A673 (cell line): ENCODE measurements around the gene ARFGAP1. TPM values are rescaled to one million over a fixed set of nuclear protein-coding genes. Genes with fewer than 3 reads are reported as not detected.

ENCODE experiments used
- BruUV-seq: library from RNA; stranded (reverse); fragments of 400-500 nt; replicated peaks from 2 replicates; lab custom pipeline; 2021; lab: Mats Ljungman, UMichigan
- CTCF ChIA-PET: fragments of 300-600 bp; sonication (Branson Sonifier 250); formaldehyde crosslinking; loops from one replicate; lab custom pipeline; 2022; ENCODE audit warnings: antibody characterized with exemption; lab: Charles Lee
- POLR2A ChIA-PET: fragments of 300-600 bp; sonication (Branson Sonifier 250); formaldehyde crosslinking; loops from one replicate; lab custom pipeline; 2022; ENCODE audit warnings: antibody characterized with exemption; ENCODE audit not compliant: low non-redundant PET; lab: Charles Lee
- DNase-seq: peaks from one replicate; pipeline ENCODE4 v3.0.0-alpha.2; 2015; ENCODE audit warnings: low spot score
- H3K27ac ChIP-seq: fragments of 200-600 bp; sonication (generic); 2 replicates; pipeline ENCODE4 v1.5.1; 2016; ENCODE audit warnings: mixed run types, low read depth, mild to moderate bottlenecking, mixed read lengths, antibody characterized with exemption, low read length; ENCODE audit not compliant: poor library complexity, severe bottlenecking
- H3K27me3 ChIP-seq: fragments of 200-600 bp; sonication (generic); replicated peaks from 2 replicates; pipeline ENCODE4 v1.6.1; 2017; ENCODE audit warnings: mixed run types, low read depth, mild to moderate bottlenecking, mixed read lengths, antibody characterized with exemption, low read length; ENCODE audit not compliant: insufficient read depth, poor library complexity
- H3K36me3 ChIP-seq: fragments of 200-600 bp; sonication (generic); 2 replicates; pipeline ENCODE4 v1.6.1; 2016; ENCODE audit warnings: mixed run types, mild to moderate bottlenecking, mixed read lengths, antibody characterized with exemption, low read length; ENCODE audit not compliant: insufficient read depth, poor library complexity, severe bottlenecking
- H3K4me1 ChIP-seq: fragments of 200-600 bp; sonication (generic); 2 replicates; pipeline ENCODE4 v1.6.1; 2017; ENCODE audit warnings: mixed run types, mild to moderate bottlenecking, mixed read lengths, antibody characterized with exemption, low read length; ENCODE audit not compliant: insufficient read depth, poor library complexity, severe bottlenecking
- H3K4me3 ChIP-seq: fragments of 200-600 bp; sonication (generic); 2 replicates; pipeline ENCODE4 v1.5.1; 2016; ENCODE audit warnings: low read depth, mixed run types, mild to moderate bottlenecking, mixed read lengths, low read length; ENCODE audit not compliant: poor library complexity, severe bottlenecking
- H3K9me3 ChIP-seq: fragments of 200-600 bp; sonication (generic); 2 replicates; pipeline ENCODE4 v1.6.1; 2016; ENCODE audit warnings: mixed run types, low read depth, mild to moderate bottlenecking, mixed read lengths, antibody characterized with exemption, low read length; ENCODE audit not compliant: poor library complexity, severe bottlenecking
- EZH2 ChIP-seq: fragments of 200-600 bp; sonication (generic); IDR thresholded peaks from 2 replicates; pipeline ENCODE4 v1.6.1; 2017; ENCODE audit warnings: borderline replicate concordance, low read depth, mild to moderate bottlenecking, mixed read lengths, antibody characterized with exemption, low read length; ENCODE audit not compliant: poor library complexity, severe bottlenecking
- intact Hi-C: fragments of 100-400 bp; cut with micrococcal nuclease; formaldehyde crosslinking; loops from one replicate; pipeline ENCODE4 v1.10.0; 2022; ENCODE audit not compliant: unreplicated experiment
- total RNA-seq: library from RNA; stranded (reverse); gene quantifications from 2 replicates; pipeline ENCODE4 v1.2.3, GENCODE V29; 2021
- TF ChIP-seq, protein P1 (sequence below): fragments of 300-800, 200-600 bp; sonication (generic); conservative IDR thresholded peaks from 2 replicates; pipeline ENCODE4 v1.5.1; 2017; ENCODE audit warnings: low read depth, mild to moderate bottlenecking, antibody characterized with exemption, low read length, moderate library complexity, mixed read lengths

The ARFGAP1 gene
- total RNA-seq, 1 experiment from 2014 or later: 90.4 TPM

DNA sequence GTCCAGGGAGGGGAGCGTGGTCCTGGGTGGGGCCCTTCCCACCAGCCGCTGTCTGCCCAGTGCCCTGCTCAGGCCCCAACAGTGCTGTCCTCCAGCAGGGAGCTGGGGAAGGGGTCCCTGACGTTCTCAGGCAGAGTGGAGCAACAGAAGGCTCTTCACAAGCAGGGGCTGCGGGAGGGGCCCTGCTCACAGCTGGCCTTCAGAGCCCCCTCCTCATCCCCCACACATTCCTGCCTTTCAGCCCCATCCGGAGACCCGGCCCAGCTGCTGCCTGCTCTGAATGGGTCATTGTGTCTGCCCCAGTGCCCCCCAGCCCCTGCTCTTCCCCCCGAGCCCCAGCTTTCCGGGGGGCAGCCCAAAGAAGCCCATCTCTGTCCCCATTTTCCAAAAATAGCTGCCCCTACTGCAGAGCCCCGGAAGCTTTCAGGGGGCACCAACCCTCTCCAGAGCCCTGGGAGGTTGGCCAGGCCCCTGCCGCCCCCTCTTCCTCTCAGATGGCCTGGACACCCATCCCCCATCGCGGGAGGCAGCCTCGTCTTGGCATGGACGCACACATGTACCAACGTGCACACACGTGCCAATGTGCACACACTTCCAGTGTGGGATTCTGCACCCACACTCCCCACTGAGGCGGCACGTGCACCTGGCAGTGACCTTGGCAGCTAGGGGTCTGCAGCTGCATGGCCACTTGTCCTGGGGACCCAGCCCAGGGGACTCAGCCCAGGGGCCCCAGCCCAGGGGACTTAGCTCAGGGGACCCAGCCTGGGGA, 24.1 kb downstream of the ARFGAP1 start:
- BruUV-seq: no TSS peak
- Histone ChIP-seq H3K36me3 (no peaks in the 10 kb centered on the region), H3K4me3 (no peak overlapping the region), H3K27me3 (peaks cover 61% of the 10 kb centered on the region), H3K4me1 (no peaks in the 10 kb centered on the region), H3K27ac (no peak overlapping the region), H3K9me3 (no peaks in the 10 kb centered on the region)
- DNase-seq: no peak
- ChIA-PET POLR2A (no interaction called here), CTCF (no interaction called here)
- TF ChIP-seq, protein P1, sequence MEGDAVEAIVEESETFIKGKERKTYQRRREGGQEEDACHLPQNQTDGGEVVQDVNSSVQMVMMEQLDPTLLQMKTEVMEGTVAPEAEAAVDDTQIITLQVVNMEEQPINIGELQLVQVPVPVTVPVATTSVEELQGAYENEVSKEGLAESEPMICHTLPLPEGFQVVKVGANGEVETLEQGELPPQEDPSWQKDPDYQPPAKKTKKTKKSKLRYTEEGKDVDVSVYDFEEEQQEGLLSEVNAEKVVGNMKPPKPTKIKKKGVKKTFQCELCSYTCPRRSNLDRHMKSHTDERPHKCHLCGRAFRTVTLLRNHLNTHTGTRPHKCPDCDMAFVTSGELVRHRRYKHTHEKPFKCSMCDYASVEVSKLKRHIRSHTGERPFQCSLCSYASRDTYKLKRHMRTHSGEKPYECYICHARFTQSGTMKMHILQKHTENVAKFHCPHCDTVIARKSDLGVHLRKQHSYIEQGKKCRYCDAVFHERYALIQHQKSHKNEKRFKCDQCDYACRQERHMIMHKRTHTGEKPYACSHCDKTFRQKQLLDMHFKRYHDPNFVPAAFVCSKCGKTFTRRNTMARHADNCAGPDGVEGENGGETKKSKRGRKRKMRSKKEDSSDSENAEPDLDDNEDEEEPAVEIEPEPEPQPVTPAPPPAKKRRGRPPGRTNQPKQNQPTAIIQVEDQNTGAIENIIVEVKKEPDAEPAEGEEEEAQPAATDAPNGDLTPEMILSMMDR: no peak
- TF ChIP-seq EZH2: no peak
- intact Hi-C loops: no loop called here

DNA sequence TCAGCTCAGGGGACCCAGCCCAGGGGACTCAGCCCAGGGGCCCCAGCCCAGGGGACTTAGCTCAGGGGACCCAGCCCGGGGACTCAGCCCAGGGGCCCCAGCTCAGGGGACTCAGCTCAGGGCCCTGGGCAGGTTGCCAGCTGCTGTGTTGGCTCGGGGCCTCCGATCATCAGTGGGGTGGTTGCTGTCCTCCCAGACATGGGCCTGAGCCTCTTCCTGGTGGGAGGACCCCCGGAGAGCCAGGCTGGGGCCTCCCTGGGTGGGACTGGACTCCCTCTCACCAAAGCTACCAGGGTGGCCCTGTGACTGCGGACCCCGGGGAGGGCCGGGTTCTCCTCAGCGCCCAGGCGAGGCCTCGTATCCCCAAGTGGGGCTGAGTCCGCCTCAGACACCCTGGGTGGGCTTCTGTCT, 24.8 kb downstream of the ARFGAP1 start:
- BruUV-seq: no TSS peak
- intact Hi-C loops: no loop called here
- TF ChIP-seq EZH2: no peak
- TF ChIP-seq, protein P1: no peak
- ChIA-PET CTCF (interaction anchor here (0.6 kb wide), 1 partner anchor 27 kb away, joined by 5 read pairs; no protein-coding TSS in a partner anchor), POLR2A (no interaction called here)
- Histone ChIP-seq H3K9me3 (no peaks in the 10 kb centered on the region), H3K36me3 (no peaks in the 10 kb centered on the region), H3K4me1 (no peaks in the 10 kb centered on the region), H3K27ac (no peak overlapping the region), H3K27me3 (peaks cover 61% of the 10 kb centered on the region), H3K4me3 (no peak overlapping the region)
- DNase-seq: no peak

DNA sequence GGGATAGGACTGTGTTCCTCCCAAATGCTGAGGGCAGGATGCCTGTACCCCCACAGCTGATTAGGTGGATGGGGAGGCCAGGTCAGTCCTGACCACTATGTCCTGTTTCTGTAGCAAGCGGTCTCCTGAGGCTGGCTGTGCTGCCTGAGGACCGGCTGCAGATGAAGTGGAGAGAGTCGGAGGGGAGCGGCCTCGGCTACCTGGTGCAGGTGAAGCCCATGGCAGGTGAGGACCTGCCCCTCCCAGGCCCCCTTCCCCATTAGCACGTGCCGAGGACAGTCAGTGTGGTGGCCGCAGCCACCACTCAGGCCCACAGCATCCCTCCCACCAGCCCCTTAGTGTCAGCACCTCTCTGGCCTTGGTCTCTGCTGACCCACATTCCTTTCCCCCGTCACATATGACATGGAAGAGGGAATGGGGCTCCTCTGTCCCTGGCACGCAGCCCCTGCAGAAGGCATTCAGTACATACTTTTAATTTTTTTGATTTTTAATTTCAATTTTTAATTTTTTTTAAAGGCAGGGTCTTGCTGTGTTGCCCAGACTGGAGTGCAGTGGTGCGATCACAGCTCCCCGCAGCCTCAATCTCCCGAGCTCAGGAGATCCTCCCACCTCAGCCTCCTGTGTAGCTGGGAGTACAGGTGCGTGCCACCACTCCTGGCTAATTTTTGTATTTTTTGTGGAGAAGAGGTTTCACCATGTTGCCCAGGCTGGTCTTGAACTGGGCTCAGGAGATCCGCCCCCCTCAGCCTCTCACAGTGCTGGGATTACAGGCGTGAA, 25.4 kb downstream of the ARFGAP1 start:
- CTCF ChIA-PET: interaction anchor here (0.6 kb wide), 1 partner anchor 27 kb away, joined by 5 read pairs; no protein-coding TSS in a partner anchor

More for the DNA sequence above, 25.4 kb downstream of the ARFGAP1 start:
- no peaks in the 10 kb centered on the region for H3K9me3 ChIP-seq
- H3K36me3 ChIP-seq: no peaks in the 10 kb centered on the region
- no peak overlapping the region for H3K27ac ChIP-seq
- TF ChIP-seq EZH2: no peak
- TF ChIP-seq, protein P1: no peak
- BruUV-seq: no TSS peak
- DNase-seq: no peak
- H3K27me3 ChIP-seq: peaks cover 61% of the 10 kb centered on the region
- H3K4me1 ChIP-seq: no peaks in the 10 kb centered on the region
- no peak overlapping the region for H3K4me3 ChIP-seq
- POLR2A ChIA-PET: no interaction called here
- intact Hi-C loops: no loop called here
